Measurements from ENCODE around the gene DYSF.

DYSF gene

DNA sequence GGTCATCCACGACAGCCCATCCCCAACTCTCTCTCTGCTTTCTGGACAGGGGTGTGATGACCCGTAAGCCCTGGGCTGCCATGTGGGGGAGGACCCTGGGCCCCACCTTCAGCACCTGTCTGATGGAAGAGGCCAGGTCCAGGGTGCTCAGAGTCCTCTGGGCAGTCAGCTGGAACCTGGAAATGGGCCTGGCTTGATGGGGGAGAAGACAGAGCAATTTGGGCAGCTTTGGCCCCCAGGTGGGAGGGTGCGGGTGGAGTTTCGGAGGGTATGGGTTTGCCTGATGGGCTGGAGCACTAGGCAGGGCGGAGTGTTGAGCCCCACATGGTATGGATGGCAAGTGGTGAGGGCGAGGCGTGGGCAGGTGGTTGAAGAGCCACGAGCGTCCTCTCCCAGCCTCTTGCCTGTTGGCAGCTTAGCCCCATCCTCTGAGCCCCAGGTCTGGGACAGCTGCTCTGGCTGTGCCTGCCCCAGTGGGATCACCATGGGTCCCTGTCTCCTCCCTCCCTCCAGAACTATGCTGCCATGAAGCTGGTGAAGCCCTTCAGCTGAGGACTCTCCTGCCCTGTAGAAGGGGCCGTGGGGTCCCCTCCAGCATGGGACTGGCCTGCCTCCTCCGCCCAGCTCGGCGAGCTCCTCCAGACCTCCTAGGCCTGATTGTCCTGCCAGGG lies 232.7 kb downstream of the DYSF start:
- Mint-ChIP-seq H3K36me3 (no peaks in the 10 kb centered on the region), H3K27me3 (no peaks in the 10 kb centered on the region), H3K4me1 (ENCODE audit: low read depth) (no peaks in the 10 kb centered on the region), H3K9me3 (ENCODE audit: low read depth) (no peaks in the 10 kb centered on the region), H3K27ac (no peak overlapping the region), H3K4me3 (no peak overlapping the region)

DNA sequence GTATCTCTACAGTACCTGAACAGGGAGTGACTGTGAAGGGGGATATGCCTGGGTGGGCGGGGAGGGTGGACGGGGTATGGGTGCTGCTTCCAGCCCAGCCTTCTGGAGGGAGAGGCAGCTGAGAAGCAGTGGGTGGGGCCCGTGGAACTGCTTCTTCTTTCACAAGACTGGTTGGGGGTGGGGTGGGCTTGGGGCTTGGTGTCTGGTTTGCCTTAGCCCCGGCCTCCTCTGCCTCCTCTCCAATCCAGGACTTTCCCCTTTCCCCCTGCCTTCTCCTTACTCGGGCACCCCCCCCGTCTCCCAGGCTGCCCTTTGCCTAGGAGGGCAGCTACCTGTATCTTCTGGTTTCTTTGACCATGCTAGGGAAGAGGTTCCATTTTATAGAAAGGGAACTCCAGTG lies 233.4 kb downstream of the DYSF start:
- no peaks in the 10 kb centered on the region for H3K9me3 Mint-ChIP-seq (ENCODE audit: low read depth)
- H3K36me3 Mint-ChIP-seq: no peaks in the 10 kb centered on the region
- no peaks in the 10 kb centered on the region for H3K4me1 Mint-ChIP-seq (ENCODE audit: low read depth)
- no peak overlapping the region for H3K4me3 Mint-ChIP-seq
- no peak overlapping the region for H3K27ac Mint-ChIP-seq
- H3K27me3 Mint-ChIP-seq: no peaks in the 10 kb centered on the region

DNA sequence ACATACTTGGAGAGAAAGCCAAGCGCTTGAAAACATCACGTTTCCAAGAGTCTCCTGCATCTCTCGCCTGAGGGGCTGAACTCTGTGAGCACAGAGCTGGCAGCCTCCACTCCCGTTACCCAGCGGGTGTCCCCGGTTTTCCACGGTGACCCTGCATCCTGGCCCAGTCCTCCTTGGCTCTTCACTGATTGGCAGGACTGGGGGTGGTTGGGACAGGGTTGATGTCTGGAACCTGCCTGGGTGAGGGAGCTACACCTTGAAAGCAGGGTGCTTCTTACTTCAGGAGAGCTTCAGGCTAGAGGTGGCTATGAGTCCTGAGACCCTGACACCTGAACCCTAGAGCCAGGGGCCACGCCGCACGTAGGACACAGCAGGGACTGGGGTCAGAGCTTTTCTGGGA lies 234.1 kb downstream of the DYSF start:
- no peaks in the 10 kb centered on the region for H3K36me3 Mint-ChIP-seq
- no peaks in the 10 kb centered on the region for H3K27me3 Mint-ChIP-seq
- H3K9me3 Mint-ChIP-seq (ENCODE audit: low read depth): no peaks in the 10 kb centered on the region
- H3K27ac Mint-ChIP-seq: no peak overlapping the region
- no peak overlapping the region for H3K4me3 Mint-ChIP-seq
- no peaks in the 10 kb centered on the region for H3K4me1 Mint-ChIP-seq (ENCODE audit: low read depth)

DNA sequence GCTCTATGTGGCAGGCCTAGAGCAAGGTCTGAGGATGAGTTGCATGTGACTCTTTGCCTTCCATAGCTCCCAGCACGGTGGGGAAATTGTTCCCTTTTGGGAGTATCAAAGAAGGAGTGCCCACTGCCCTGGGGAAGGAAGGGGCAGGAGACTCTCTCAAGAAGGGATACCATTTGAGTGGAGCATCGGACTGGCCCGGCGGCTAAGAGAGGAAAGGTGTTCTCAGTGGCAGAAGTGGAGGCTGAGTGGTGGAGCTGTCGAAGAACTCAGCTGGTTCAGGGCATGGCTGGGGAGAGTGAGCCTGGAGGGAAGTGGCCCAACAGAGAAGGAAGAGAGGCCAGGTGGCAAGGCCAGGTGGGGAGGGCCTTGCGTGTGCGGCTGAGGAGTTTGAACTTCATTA lies 235.2 kb downstream of the DYSF start:
- H3K9me3 Mint-ChIP-seq (ENCODE audit: low read depth): no peaks in the 10 kb centered on the region
- H3K27me3 Mint-ChIP-seq: no peaks in the 10 kb centered on the region
- no peak overlapping the region for H3K27ac Mint-ChIP-seq
- no peaks in the 10 kb centered on the region for H3K4me1 Mint-ChIP-seq (ENCODE audit: low read depth)
- H3K36me3 Mint-ChIP-seq: no peaks in the 10 kb centered on the region
- no peak overlapping the region for H3K4me3 Mint-ChIP-seq

DNA sequence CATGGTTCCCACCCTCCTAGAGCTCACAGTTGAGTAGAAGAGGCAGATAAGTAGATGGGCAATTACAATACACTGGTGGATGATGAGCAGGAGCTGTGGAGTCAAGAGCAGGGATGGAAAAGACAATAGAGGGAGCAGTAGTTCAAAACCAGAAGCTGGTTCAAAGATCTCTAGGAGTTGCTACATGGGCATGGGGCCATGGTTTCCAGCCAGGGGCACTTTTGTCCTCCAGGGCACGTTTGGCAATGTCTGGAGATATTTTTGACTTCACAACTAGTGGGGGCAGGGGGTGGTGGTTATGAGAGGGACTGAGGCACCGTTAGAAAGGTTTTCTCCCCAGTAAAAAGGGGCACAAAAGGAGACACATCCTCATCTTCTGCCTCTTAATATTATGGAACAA lies 236.0 kb downstream of the DYSF start:
- H3K27ac Mint-ChIP-seq: no peak overlapping the region
- H3K27me3 Mint-ChIP-seq: no peaks in the 10 kb centered on the region
- no peak overlapping the region for H3K4me3 Mint-ChIP-seq
- no peaks in the 10 kb centered on the region for H3K9me3 Mint-ChIP-seq (ENCODE audit: low read depth)
- no peaks in the 10 kb centered on the region for H3K4me1 Mint-ChIP-seq (ENCODE audit: low read depth)
- no peaks in the 10 kb centered on the region for H3K36me3 Mint-ChIP-seq

DNA sequence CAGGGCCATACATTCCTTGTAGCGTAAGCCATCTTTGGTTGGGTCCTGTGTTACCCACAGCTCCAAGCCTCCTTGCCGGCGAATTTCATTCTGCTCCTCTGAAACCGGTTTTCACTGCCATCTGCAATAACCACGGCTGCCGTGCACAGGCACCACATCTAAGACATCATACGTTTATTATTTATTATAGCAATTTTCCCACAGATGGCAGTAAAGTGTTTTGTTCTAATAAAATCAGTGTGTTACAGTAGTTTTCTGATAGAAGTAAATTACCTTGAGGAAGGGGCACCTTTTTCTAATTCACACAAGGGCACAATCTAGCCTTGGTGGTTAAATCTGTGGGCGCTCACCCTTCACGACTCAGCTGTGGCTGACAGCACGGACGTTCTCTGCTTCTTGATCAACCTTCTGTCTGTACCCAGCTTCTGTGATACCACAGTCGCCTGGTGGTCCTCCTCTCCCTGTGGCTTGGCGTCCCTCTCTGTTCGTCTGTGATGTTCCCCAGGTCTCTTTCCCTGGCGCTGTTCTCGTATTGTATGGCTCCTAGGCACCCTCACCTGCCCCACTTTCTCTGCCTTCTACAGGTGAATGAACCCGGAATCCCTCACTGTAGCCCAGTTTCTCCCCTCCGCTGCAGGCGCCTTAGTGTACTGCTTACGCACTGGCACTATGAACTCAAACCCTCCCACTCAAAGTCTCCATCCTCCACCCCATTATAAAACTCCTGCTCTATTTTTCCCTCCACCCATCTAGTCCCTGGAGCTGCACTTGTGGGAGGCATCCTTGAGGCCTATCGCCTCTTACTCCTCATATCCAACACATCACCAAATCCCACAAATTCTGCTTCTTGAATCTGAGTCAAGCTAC lies 236.8 kb downstream of the DYSF start:
- Mint-ChIP-seq H3K27me3 (no peaks in the 10 kb centered on the region), H3K36me3 (no peaks in the 10 kb centered on the region), H3K9me3 (ENCODE audit: low read depth) (no peaks in the 10 kb centered on the region), H3K27ac (no peak overlapping the region), H3K4me3 (no peak overlapping the region), H3K4me1 (ENCODE audit: low read depth) (no peaks in the 10 kb centered on the region)

DNA sequence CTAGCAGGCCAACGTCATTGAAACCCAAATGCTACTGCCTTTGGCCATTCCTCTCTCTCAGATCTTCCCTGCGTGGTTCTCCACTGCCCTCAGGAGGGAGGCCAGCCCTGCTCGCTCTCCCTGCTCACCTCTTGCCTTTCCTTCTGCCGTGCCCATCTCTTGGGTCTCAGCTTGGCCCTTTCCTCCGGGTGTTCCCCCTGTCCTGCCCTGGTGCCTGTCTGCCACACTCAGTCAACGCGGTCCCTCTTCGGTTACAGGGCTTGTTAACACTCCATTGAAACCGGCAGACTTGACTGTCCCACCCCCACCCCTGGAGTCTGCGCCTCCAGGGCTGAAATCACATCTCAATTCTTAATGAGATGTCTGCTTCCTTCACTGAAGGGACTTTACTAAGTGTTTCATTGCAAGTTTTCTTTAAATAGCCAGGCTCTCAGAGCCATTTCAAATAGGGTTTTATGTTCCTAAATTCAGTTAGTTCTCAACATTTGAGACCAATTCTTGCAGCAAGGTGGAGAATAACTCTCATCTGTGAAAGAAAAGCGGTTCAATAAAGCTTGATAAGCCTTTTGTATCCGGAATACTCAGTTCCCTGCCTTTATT lies 237.6 kb downstream of the DYSF start:
- no peaks in the 10 kb centered on the region for H3K36me3 Mint-ChIP-seq
- H3K9me3 Mint-ChIP-seq (ENCODE audit: low read depth): no peaks in the 10 kb centered on the region
- no peak overlapping the region for H3K27ac Mint-ChIP-seq
- no peaks in the 10 kb centered on the region for H3K27me3 Mint-ChIP-seq
- no peak overlapping the region for H3K4me3 Mint-ChIP-seq
- no peaks in the 10 kb centered on the region for H3K4me1 Mint-ChIP-seq (ENCODE audit: low read depth)

DNA sequence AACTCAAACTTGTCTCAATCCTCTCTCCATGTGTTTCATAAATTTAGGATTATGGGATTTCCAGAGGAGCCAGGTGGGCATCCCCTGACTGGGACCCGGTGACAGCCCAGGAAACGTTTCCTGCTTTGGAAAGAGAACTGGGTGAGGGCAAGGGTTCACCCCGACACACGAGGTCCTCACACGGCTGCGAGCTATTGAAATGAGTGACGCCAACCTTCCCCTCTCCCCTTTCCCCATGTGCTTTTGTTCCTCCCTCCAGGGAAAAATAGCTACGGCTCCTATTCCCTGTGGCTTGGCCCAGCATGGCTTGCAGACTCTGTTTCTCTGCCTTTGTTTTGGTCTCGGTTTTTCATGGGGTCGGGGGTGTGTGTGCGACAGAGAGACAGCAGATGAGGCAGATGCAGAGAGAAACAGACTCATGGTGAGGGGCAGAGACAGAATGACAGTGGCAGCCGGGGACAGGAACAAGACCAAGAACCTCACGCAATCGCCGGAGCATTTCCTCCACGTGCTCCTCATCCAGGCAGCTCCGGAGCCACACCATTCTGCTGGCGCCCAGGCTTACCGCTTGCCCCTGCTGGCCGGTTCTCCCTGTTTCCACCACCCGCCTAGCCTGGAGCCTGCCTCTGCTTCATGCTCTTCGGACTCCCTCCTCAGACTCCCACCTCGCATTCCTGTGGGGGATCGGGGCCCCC lies 238.5 kb downstream of the DYSF start:
- Mint-ChIP-seq H3K4me3 (no peak overlapping the region), H3K9me3 (ENCODE audit: low read depth) (no peaks in the 10 kb centered on the region), H3K4me1 (ENCODE audit: low read depth) (no peaks in the 10 kb centered on the region), H3K36me3 (no peaks in the 10 kb centered on the region), H3K27me3 (no peaks in the 10 kb centered on the region), H3K27ac (no peak overlapping the region)

DNA sequence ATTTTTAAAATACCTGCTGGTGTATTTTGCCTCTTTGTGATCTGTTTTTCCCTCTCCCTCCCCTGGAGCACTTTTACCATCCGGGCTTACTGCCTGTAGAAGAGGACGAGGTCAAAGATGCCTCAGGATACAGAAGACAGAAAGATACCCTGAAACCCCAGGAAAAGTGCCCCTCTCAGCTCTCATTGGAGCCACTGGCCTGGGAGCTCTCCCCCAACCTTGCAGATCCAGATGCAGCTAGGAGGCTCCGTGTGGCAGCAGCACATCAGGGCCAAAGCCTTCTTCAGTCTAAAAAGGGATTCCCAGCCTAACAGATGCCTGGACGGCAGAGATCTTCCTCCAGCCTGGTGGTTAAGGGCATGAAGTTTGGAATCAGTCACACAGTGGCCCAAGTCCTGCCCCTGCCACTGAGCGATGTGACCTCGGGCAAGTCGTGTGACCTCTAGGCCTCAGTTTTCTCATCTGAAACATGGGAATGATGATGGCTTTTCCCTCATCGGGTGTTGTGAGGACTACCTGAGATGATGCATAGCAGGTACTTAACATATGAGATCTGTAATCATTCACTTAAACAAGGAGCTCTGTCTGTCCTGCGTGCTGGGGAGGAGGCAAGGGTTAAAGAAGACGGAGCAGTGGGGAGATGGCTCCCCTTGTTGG lies 239.4 kb downstream of the DYSF start:
- Mint-ChIP-seq H3K4me3 (no peak overlapping the region), H3K36me3 (no peaks in the 10 kb centered on the region), H3K4me1 (ENCODE audit: low read depth) (no peaks in the 10 kb centered on the region), H3K9me3 (ENCODE audit: low read depth) (no peaks in the 10 kb centered on the region), H3K27me3 (no peaks in the 10 kb centered on the region), H3K27ac (no peak overlapping the region)

DNA sequence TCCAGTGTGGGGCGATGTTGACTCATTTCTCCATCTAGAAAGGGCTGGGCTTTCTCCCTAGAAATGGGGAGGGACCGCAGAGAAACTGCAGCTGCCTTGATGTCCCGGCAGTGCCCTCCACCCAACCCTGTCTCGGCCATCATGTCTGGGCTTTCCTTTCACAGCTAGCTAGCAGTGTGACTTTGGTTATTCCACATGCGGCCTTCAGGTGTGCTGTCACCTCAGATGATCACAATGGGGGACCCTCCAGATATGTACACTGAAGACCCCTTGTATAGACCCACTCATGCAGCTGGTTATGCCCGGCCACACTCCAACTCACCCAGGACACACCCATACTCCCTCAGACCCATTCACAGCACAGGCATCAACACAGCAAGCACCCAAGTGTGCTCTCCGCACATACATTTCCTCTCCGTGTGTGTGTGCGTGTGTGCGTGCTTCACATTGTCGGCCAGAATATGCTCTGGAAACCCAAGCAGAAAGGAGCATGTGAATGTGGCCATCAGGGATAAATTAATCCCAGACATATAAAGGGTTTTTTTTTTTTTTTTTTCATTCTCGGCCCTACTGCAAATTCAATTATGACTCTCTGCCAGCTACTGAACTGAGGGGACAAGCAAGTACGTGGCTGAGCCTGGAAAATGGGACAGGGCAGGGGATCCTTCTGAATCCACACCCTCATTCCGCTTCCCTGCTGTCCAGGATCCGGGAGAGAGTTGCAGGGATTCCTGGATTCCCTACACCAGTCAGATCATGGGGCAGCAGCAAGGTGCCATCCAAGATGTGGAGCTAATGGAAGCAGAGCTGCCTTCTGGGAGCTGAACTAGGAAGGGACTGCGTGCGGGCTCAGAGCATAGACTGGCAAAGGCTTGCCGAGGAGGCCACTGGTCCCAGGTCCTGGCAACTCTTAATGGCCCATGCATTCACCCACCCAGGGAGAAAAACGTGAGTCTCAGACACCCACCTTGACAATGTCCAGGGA lies 240.2 kb downstream of the DYSF start:
- Mint-ChIP-seq H3K36me3 (no peaks in the 10 kb centered on the region), H3K4me1 (ENCODE audit: low read depth) (no peaks in the 10 kb centered on the region), H3K9me3 (ENCODE audit: low read depth) (no peaks in the 10 kb centered on the region), H3K4me3 (no peak overlapping the region), H3K27me3 (no peaks in the 10 kb centered on the region), H3K27ac (no peak overlapping the region)

DNA sequence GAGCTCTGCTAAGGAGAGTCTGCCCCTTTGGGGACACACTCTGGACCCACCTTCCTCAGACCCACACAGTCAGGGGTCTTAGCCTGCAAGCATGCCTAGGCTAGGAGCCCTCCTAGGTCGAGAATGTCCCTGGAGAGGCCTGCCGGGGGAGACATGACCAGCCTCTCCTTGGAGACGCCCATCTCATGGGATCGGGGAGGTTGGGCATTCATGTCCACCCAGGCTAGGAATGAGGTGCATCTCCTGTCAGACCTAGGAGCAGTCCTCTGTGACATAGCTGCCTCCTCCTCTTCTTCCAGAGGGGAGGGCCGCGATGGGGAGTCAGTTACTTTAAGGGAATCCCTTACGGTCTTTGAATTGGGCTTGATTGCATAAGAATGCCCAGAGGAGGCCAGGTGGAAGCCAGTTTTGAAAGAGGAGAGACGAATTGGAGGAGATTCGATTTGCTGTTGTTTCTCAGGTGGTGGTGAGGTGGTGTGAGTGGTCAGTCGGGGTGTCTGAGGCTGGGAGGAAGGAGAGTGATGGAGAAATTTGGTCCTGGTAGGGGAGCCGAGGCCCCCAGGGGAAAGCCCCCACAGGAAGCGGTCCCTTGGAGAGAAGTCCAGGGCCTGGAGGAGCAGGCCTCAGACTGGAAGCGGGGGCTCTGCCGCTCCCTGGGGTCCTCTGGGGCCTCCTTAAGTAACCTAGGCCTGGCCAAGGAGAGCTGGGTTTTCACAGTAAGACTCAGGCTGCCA lies 241.3 kb downstream of the DYSF start:
- H3K27me3 Mint-ChIP-seq: no peaks in the 10 kb centered on the region
- H3K27ac Mint-ChIP-seq: no peak overlapping the region
- H3K36me3 Mint-ChIP-seq: no peaks in the 10 kb centered on the region
- no peak overlapping the region for H3K4me3 Mint-ChIP-seq
- H3K4me1 Mint-ChIP-seq (ENCODE audit: low read depth): no peaks in the 10 kb centered on the region
- H3K9me3 Mint-ChIP-seq (ENCODE audit: low read depth): no peaks in the 10 kb centered on the region

DNA sequence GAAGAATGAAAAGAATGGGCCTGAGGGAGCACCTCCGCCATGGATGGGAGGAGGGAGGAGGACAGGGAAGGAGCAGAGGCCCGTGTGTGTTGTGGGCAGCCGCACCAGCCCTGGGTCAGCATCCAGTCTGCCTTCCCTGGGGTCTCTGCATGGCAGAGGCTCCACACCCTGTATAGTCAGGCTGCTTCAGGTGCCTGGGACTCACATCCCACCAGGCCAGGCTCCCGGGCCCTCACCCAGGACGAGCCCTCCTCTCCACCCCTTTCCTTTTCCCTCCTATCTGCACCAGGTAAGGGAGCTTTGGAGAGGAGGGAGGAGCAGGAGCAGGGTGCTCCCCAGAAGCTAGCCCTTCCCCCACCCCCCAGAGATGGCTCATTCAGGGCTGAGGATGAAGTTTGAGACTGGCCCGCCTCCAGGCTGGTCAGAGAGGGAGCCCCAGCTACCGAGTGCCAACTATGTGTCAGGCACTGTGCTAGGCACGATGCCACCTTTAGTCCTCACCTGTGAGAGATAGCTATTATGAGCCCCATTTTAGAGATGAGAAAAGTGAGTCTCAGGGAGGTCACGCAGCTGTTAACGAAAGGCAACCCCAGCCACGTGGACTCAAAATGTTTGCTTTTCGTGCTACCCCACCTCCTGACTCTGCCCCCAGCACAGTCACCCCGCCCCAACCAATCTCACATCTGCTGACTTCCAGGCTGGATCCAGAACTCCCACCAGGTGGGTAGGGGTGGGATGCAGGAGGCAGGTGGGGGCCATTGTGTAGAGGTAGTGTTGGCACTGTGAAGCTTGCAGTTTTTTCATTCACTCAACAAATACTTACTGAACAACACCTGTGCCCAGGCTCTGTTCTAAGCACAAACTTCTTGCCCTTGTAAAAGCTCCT lies 242.1 kb downstream of the DYSF start:
- H3K36me3 Mint-ChIP-seq: no peaks in the 10 kb centered on the region
- no peaks in the 10 kb centered on the region for H3K27me3 Mint-ChIP-seq
- no peaks in the 10 kb centered on the region for H3K9me3 Mint-ChIP-seq (ENCODE audit: low read depth)
- H3K4me3 Mint-ChIP-seq: no peak overlapping the region
- no peaks in the 10 kb centered on the region for H3K4me1 Mint-ChIP-seq (ENCODE audit: low read depth)
- no peak overlapping the region for H3K27ac Mint-ChIP-seq

DNA sequence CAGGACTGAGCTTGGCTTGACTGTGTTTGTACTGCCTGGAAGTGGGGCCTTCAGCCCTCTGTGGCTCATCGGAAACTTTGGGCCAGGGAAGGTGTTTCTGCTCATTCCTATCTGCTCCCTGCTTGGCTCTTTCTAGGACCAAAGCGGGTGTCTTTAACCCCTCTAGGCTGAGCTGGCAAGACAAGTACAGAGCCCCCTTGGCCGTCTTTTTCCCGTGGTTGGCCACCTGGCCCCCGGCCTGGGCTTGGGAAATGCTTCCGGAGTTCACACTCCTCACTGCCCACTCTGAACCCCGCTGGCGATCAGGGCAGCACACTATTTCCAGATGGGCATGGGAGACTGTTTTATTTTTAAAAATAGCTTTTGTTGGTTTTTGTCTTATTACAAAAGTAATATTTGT lies 243.0 kb downstream of the DYSF start:
- Mint-ChIP-seq H3K9me3 (ENCODE audit: low read depth) (no peaks in the 10 kb centered on the region), H3K36me3 (no peaks in the 10 kb centered on the region), H3K27ac (no peak overlapping the region), H3K4me3 (no peak overlapping the region), H3K4me1 (ENCODE audit: low read depth) (no peaks in the 10 kb centered on the region), H3K27me3 (no peaks in the 10 kb centered on the region)

All from activated naive CD8-positive, alpha-beta T cell (primary cell).